Tibial nerve (tissue), 4 donors: ENCODE results near the gene PAQR6. TPM values are rescaled to one million over a fixed set of nuclear protein-coding genes. Genes with fewer than 3 reads are reported as not detected.

Source experiments
- DNase-seq, 2 donors: peaks; one replicate each; pipeline ENCODE4 v3.0.0-alpha.2; 2019; ENCODE audit warnings: low spot score in 2 of 2
- H3K27ac ChIP-seq, 4 donors: fragments of 200-600 bp; sonication (generic) in 3 of 4; one replicate each; pipeline ENCODE4 v1.5.1; 2017 to 2019; ENCODE audit warnings: mild to moderate bottlenecking in 1 of 4
- H3K27me3 ChIP-seq, 2 donors: fragments of 200-600 bp; sonication (generic) in 1 of 2; one replicate each; pipeline versions ENCODE4 v1.5.1 to v1.6.0; 2017 to 2019
- H3K36me3 ChIP-seq, 3 donors: fragments of 200-600 bp; sonication (generic); one replicate each; pipeline ENCODE4 v1.5.1; 2018 to 2019
- H3K4me1 ChIP-seq, 4 donors: fragments of 200-600 bp; sonication (generic) in 3 of 4; one replicate each; pipeline ENCODE4 v1.5.1; 2017 to 2019
- H3K4me3 ChIP-seq, 4 donors: fragments of 200-600 bp; sonication (generic) in 3 of 4; one replicate each; pipeline ENCODE4 v1.5.1; 2017 to 2019; ENCODE audit warnings: mild to moderate bottlenecking in 1 of 4, moderate library complexity in 1 of 4
- H3K9me3 ChIP-seq, 4 donors: fragments of 200-600 bp; sonication (generic) in 3 of 4; one replicate each; pipeline ENCODE4 v1.5.1; 2017 to 2019
- CTCF ChIP-seq, 5 experiments: fragments of 200-600 bp in 3 of 5; fragments of 450-650 bp in 2 of 5; sonication (generic) in 3 of 5; IDR thresholded peaks; one replicate each; pipeline ENCODE4 v1.5.1; 2016 to 2019; ENCODE audit warnings: antibody characterized with exemption in 5 of 5, mild to moderate bottlenecking in 3 of 5, moderate library complexity in 2 of 5
- EP300 ChIP-seq, 2 donors: sonication (generic); formaldehyde crosslinking; IDR thresholded peaks; one replicate each; pipeline ENCODE4 v1.6.1; 2017; ENCODE audit warnings: antibody characterized with exemption in 2 of 2, mild to moderate bottlenecking in 1 of 2
- POLR2A ChIP-seq, 2 donors: fragments of 450-650 bp; IDR thresholded peaks; one replicate each; pipeline ENCODE4 v1.6.1; 2017; ENCODE audit warnings: antibody characterized with exemption in 2 of 2, mild to moderate bottlenecking in 2 of 2, moderate library complexity in 2 of 2
- WGBS, 2 donors: methylation state at CpG; one replicate each; pipeline ENCODE4 v1.1.5; 2018; 5-methylcytosine and 5-hydroxymethylcytosine counted together
- total RNA-seq, 4 donors: library from RNA; depleted of rRNA; stranded (reverse); fragments of >200 nt; gene quantifications; one replicate each; pipeline ENCODE4 v1.1.0, GENCODE V29; 2016

PAQR6 gene
- total RNA-seq, 4 donors from 2014 or later = 26.4 to 44.6 (median 31.2) TPM

- H3K27ac ChIP-seq = peak overlapping the region in 3 of 4 donors; percentile 34 to 89 (median 78)
- peaks cover 0 to 16% (median 0%) of the 10 kb centered on the region in 3 donors for H3K36me3 ChIP-seq
- H3K4me3 ChIP-seq = peak overlapping the region; percentile 61 to 97 (median 80)
- 9 to 11% methylated on average over 14 of the region's 14 CpGs for WGBS, 2 donors
- H3K4me1 ChIP-seq = peaks cover 0 to 31% (median 8%) of the 10 kb centered on the region in 4 donors
- H3K27me3 ChIP-seq = no peaks in the 10 kb centered on the region
- H3K9me3 ChIP-seq = no peaks in the 10 kb centered on the region
- no peak for DNase-seq
- TF ChIP-seq POLR2A (IDR thresholded peaks at IDR 0.05) = no peak
- TF ChIP-seq CTCF (IDR thresholded peaks at IDR 0.05) = no peak
- no peak for TF ChIP-seq EP300 (IDR thresholded peaks at IDR 0.05)
Observed at GRCh38 chr1:156194300-156194652, 53.6 kb downstream of the PAQR6 start.

GRCh38 chr1:156193488-156194299 is 54.2 kb downstream of the PAQR6 start, which contains the start of gene SLC25A44:
TSS of gene SLC25A44 (plus strand) at chr1:156194104. CDS start at chr1:156199848, 5,744 bp downstream.
- Histone ChIP-seq H3K36me3 (peaks cover 0 to 14% (median 0%) of the 10 kb centered on the region in 3 donors), H3K9me3 (no peaks in the 10 kb centered on the region), H3K27me3 (no peaks in the 10 kb centered on the region), H3K4me3 (peak within 1 kb of the TSS; percentile 61 to 97 (median 80)), H3K4me1 (peaks cover 0 to 31% (median 8%) of the 10 kb centered on the region in 4 donors), H3K27ac (peak within 1 kb of the TSS; percentile 66 to 89 (median 78))
- TF ChIP-seq EP300 (IDR thresholded peaks at IDR 0.05) = peak; percentile 84 to 97
- peak in 1 of 2 donors; percentile 66 for TF ChIP-seq POLR2A (IDR thresholded peaks at IDR 0.05)
- TF ChIP-seq CTCF (IDR thresholded peaks at IDR 0.05) = peak; percentile 52 to 81 (median 74)
- WGBS, 2 donors = 5 to 6% methylated on average over 48 to 59 of the region's 59 CpGs
- DNase-seq = peak; percentile 90 to 96

Other genes starting within 250 kb of the PAQR6 start
- gene SSR2, start 227.1 kb downstream of the PAQR6 start, total RNA-seq = 100 to 1,000 TPM; 172 to 236 (median 212) TPM
- gene UBQLN4, start 194.3 kb downstream of the PAQR6 start, total RNA-seq = 10 to 100 TPM; 19.5 to 32.1 (median 22.8) TPM
- 10 to 100 TPM; 32.6 to 51.8 (median 47.8) TPM for gene LAMTOR2, start 193.3 kb downstream of the PAQR6 start, total RNA-seq
- not detected for gene RAB25, start 186.9 kb downstream of the PAQR6 start, total RNA-seq
- 1 to 10 TPM in 1 of 4 donors, under 1 TPM in 3; under 0.01 to 1.2 (median 0.43) TPM for gene MEX3A, start 165.6 kb downstream of the PAQR6 start, total RNA-seq
- 100 to 1,000 TPM; 371 to 501 (median 419) TPM for gene LMNA, start 133.3 kb downstream of the PAQR6 start, total RNA-seq
- gene SEMA4A, start 94.5 kb downstream of the PAQR6 start, total RNA-seq = 1 to 10 TPM; 1.8 to 4.6 (median 3.5) TPM
- 10 to 100 TPM in 3 of 4 donors, 1 to 10 TPM in 1; 9.4 to 25.5 (median 13.6) TPM for gene SLC25A44, start 54.0 kb downstream of the PAQR6 start, total RNA-seq
- 10 to 100 TPM; 41.7 to 67.1 (median 49.1) TPM for gene PMF1, start 35.0 kb downstream of the PAQR6 start, total RNA-seq
- 1 to 10 TPM in 3 of 4 donors, not detected in 1; 2.1 to 5.2 (median 2.7) TPM for gene BGLAP, start 5.9 kb downstream of the PAQR6 start, total RNA-seq
- gene SMG5, start 34.8 kb upstream of the PAQR6 start, total RNA-seq = 10 to 100 TPM; 58.0 to 85.8 (median 67.5) TPM
- gene TMEM79, start 36.3 kb upstream of the PAQR6 start, total RNA-seq = 1 to 10 TPM; 1.7 to 4.5 (median 3.1) TPM
- 10 to 100 TPM; 30.8 to 45.9 (median 42.1) TPM for gene GLMP, start 47.6 kb upstream of the PAQR6 start, total RNA-seq
- gene VHLL, start 51.3 kb upstream of the PAQR6 start, total RNA-seq = not detected
- 100 to 1,000 TPM; 113 to 175 (median 137) TPM for gene CCT3, start 90.2 kb upstream of the PAQR6 start, total RNA-seq
- not detected for gene TSACC, start 90.5 kb upstream of the PAQR6 start, total RNA-seq
- not detected for gene RHBG, start 121.2 kb upstream of the PAQR6 start, total RNA-seq